Fibroblast of lung (primary cell): Measurements from ENCODE around the gene LRIT2. TPM values are rescaled to one million over a fixed set of nuclear protein-coding genes. Genes with fewer than 3 reads are reported as not detected.

ENCODE experiments used
- DNase-seq, 2 donors: peaks; one replicate each; pipeline versions ENCODE4 v3.0.0 to v3.0.0-alpha.2; 2010; ENCODE audit warnings: low read depth in 2 of 2
- H2AFZ ChIP-seq: 2 replicates; pipeline ENCODE4 v1.5.1; 2012; ENCODE audit warnings: low read length, control low read depth, inconsistent platforms
- H3K27ac ChIP-seq: 2 replicates; pipeline ENCODE4 v1.5.1; 2011; ENCODE audit warnings: low read length, control low read depth; ENCODE audit not compliant: insufficient read depth
- H3K27me3 ChIP-seq: 2 replicates; pipeline ENCODE4 v1.5.1; 2011; ENCODE audit warnings: mild to moderate bottlenecking, low read length; ENCODE audit not compliant: control insufficient read depth, insufficient read depth
- H3K36me3 ChIP-seq: 2 replicates; pipeline ENCODE4 v1.5.1; 2011; ENCODE audit warnings: low read length; ENCODE audit not compliant: control insufficient read depth, insufficient read depth
- H3K4me1 ChIP-seq: 2 replicates; pipeline ENCODE4 v1.5.1; 2011; ENCODE audit warnings: low read length; ENCODE audit not compliant: control insufficient read depth, insufficient read depth; ENCODE audit errors: extremely low read depth
- H3K4me2 ChIP-seq: 2 replicates; pipeline ENCODE4 v1.5.1; 2011; ENCODE audit warnings: low read length, control low read depth; ENCODE audit not compliant: insufficient read depth; ENCODE audit errors: extremely low read depth
- H3K4me3 ChIP-seq, 4 experiments: fragments of 200-600 bp in 1 of 4; sonication (generic) in 1 of 4; replicated peaks in 1 of 4; 2 replicates each; pipeline ENCODE4 v1.5.1; 2011 to 2016; ENCODE audit warnings: low read length in 4 of 4, low read depth in 3 of 4, mild to moderate bottlenecking in 3 of 4, control low read depth in 2 of 4, inconsistent platforms in 1 of 4, mixed read lengths in 1 of 4; ENCODE audit not compliant: insufficient read depth in 1 of 4; ENCODE audit errors: control extremely low read depth in 1 of 4
- H3K79me2 ChIP-seq: 2 replicates; pipeline ENCODE4 v1.5.1; 2012; ENCODE audit warnings: mild to moderate bottlenecking, low read length, inconsistent platforms; ENCODE audit not compliant: control insufficient read depth, insufficient read depth
- H3K9ac ChIP-seq: 2 replicates; pipeline ENCODE4 v1.5.1; 2011; ENCODE audit warnings: mild to moderate bottlenecking, low read length, control low read depth; ENCODE audit not compliant: insufficient read depth
- H3K9me3 ChIP-seq: 2 replicates; pipeline ENCODE4 v1.5.1; 2012; ENCODE audit warnings: low read depth, low read length; ENCODE audit not compliant: control insufficient read depth, insufficient read depth
- H4K20me1 ChIP-seq: 2 replicates; pipeline ENCODE4 v1.5.1; 2011; ENCODE audit warnings: low read length; ENCODE audit not compliant: control insufficient read depth, insufficient read depth; ENCODE audit errors: extremely low read depth
- CTCF ChIP-seq, 2 donors: IDR thresholded peaks in 1 of 2; conservative IDR thresholded peaks in 1 of 2; 1 replicate in 1 of 2; 2 replicates in 1 of 2; pipeline ENCODE4 v1.5.1; 2011 to 2012; ENCODE audit warnings: low read length in 2 of 2, control low read depth in 1 of 2, inconsistent platforms in 1 of 2, low read depth in 1 of 2, mild to moderate bottlenecking in 1 of 2
- EZH2 ChIP-seq: IDR thresholded peaks from 2 replicates; pipeline ENCODE4 v1.5.1; 2012; ENCODE audit warnings: low read length, control low read depth, mild to moderate bottlenecking; ENCODE audit errors: missing control alignments
- polyA plus RNA-seq, 2 donors: library from polyadenylated mRNA; depleted of rRNA in 1 of 2; stranded (reverse) in 1 of 2; unstranded in 1 of 2; fragments of >200 nt; gene quantifications; 2 replicates each; pipeline ENCODE4 v1.2.1, GENCODE V29; 2011 to 2012; ENCODE audit warnings: missing spikeins in 1 of 2
- total RNA-seq: library from RNA; depleted of rRNA; stranded (reverse); fragments of >200 nt; gene quantifications from 2 replicates; pipeline ENCODE4 v1.2.1, GENCODE V29; 2014

LRIT2 gene
- total and polyA plus RNA-seq, 2 donors (not counting 1 experiment from before 2014, with no cell fraction given): not detected

DNA sequence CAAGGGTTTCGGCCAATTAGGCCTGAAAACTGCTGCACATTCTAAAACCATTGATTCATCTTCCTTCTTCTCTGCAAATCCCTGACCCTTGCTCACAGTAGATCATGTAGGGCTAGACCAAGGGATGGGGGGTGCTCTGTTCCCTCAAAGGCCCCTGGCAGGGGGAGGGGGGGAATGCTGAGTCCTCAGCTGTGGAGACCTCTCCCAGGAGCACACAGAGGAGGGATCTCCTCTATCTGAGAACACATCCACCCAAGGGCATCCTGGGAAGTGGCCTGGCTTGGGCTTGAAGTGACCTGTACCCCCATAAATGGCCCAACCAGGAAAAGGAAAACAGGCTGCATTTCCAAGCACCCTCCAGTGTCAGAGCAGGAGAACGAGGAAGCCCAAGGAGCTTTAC is 32.0 kb downstream of the LRIT2 start:
- Histone ChIP-seq H3K9me3 (no peaks in the 10 kb centered on the region), H2AFZ (no peak overlapping the region), H3K79me2 (no peaks in the 10 kb centered on the region), H3K4me2 (no peak overlapping the region), H3K27me3 (peaks cover 35% of the 10 kb centered on the region), H3K9ac (no peak overlapping the region), H3K27ac (no peak overlapping the region), H3K36me3 (no peaks in the 10 kb centered on the region), H3K4me3 (no peak overlapping the region), H3K4me1 (no peaks in the 10 kb centered on the region), H4K20me1 (no peaks in the 10 kb centered on the region)
- DNase-seq: no peak
- TF ChIP-seq CTCF (conservative IDR thresholded peaks at IDR 0.05 in 1 of 2, IDR thresholded peaks at IDR 0.05 in 1 of 2; ENCODE audit: low read depth in 1 of 2, low read length in 2 of 2) (no peak), EZH2 (no peak)

- Histone ChIP-seq H3K9me3 (no peaks in the 10 kb centered on the region), H2AFZ (no peak overlapping the region), H3K4me2 (no peak overlapping the region), H3K4me1 (no peaks in the 10 kb centered on the region), H3K27ac (no peak overlapping the region), H3K27me3 (peaks cover 32% of the 10 kb centered on the region), H4K20me1 (no peaks in the 10 kb centered on the region), H3K4me3 (no peak overlapping the region), H3K79me2 (no peaks in the 10 kb centered on the region), H3K9ac (no peak overlapping the region), H3K36me3 (no peaks in the 10 kb centered on the region)
- no peak for DNase-seq
- no peak for TF ChIP-seq CTCF (conservative IDR thresholded peaks at IDR 0.05 in 1 of 2, IDR thresholded peaks at IDR 0.05 in 1 of 2; ENCODE audit: low read depth in 1 of 2, low read length in 2 of 2)
- no peak for TF ChIP-seq EZH2
These were observed 34.2 kb downstream of the LRIT2 start for GRCh38 chr10:84191106-84191505.

GRCh38 chr10:84190621-84191020 is 34.7 kb downstream of the LRIT2 start:
- Histone ChIP-seq H3K9ac (no peak overlapping the region), H3K27me3 (peaks cover 27% of the 10 kb centered on the region), H3K36me3 (no peaks in the 10 kb centered on the region), H3K4me2 (no peak overlapping the region), H3K4me1 (no peaks in the 10 kb centered on the region), H3K27ac (no peak overlapping the region), H3K9me3 (no peaks in the 10 kb centered on the region), H2AFZ (no peak overlapping the region), H3K79me2 (no peaks in the 10 kb centered on the region), H4K20me1 (no peaks in the 10 kb centered on the region), H3K4me3 (no peak overlapping the region)
- DNase-seq: no peak
- TF ChIP-seq CTCF (conservative IDR thresholded peaks at IDR 0.05 in 1 of 2, IDR thresholded peaks at IDR 0.05 in 1 of 2; ENCODE audit: low read depth in 1 of 2, low read length in 2 of 2) (no peak), EZH2 (no peak)
